Memory B cell (primary cell): ENCODE data around the gene KRTAP9-4.
"Not testable (repeated sequence)": the region's sequence is repeated elsewhere in the genome, so short reads cannot be mapped to it uniquely, and the experiment has no call there.

ENCODE experiments used
- ATAC-seq: fragments of 150-1000 bp; cut with Tn5 transposase; 2 replicates; pipeline ENCODE4 v1.10.0; 2021; ENCODE audit warnings: low read depth, mild to moderate bottlenecking, moderate library complexity
- DNase-seq, 2 donors: peaks; one replicate each; pipeline ENCODE4 v3.0.0; 2022; ENCODE audit warnings: low spot score in 2 of 2
- H3K27ac Mint-ChIP-seq: one replicate; pipeline ENCODE4 v1.8.0; 2022; ENCODE audit warnings: mild to moderate bottlenecking, moderate library complexity, mixed read lengths
- H3K27me3 Mint-ChIP-seq: one replicate; pipeline ENCODE4 v1.8.0; 2022; ENCODE audit warnings: mixed read lengths
- H3K36me3 Mint-ChIP-seq: one replicate; pipeline ENCODE4 v1.8.0; 2022; ENCODE audit warnings: mild to moderate bottlenecking, mixed read lengths
- H3K4me1 Mint-ChIP-seq: one replicate; pipeline ENCODE4 v1.8.0; 2022; ENCODE audit warnings: mixed read lengths
- H3K4me3 Mint-ChIP-seq: one replicate; pipeline ENCODE4 v1.8.0; 2022; ENCODE audit warnings: mild to moderate bottlenecking, moderate library complexity, mixed read lengths
- H3K9me3 Mint-ChIP-seq: one replicate; pipeline ENCODE4 v1.8.0; 2022; ENCODE audit warnings: mixed read lengths

Gene KRTAP9-4, protein sequence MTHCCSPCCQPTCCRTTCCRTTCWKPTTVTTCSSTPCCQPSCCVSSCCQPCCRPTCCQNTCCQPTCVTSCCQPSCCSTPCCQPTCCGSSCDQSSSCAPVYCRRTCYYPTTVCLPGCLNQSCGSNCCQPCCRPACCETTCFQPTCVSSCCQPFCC

GRCh38 chr17:41249637-41250240 is at the start of gene KRTAP9-4:
KRTAP9-4 (plus strand) TSS chr17:41249687; CDS start chr17:41249721, 34 bp downstream.
- peaks cover 11% of the 10 kb centered on the region for H3K27me3 Mint-ChIP-seq
- not testable (repeated sequence) for H3K4me3 Mint-ChIP-seq, ATAC-seq, H3K27ac Mint-ChIP-seq, H3K9me3 Mint-ChIP-seq, H3K4me1 Mint-ChIP-seq, DNase-seq, H3K36me3 Mint-ChIP-seq

- no peak overlapping the region for H3K27ac Mint-ChIP-seq
- peaks cover 1% of the 10 kb centered on the region for H3K9me3 Mint-ChIP-seq
- no peak for DNase-seq
- ATAC-seq, result no peak
- no peaks in the 10 kb centered on the region for H3K4me1 Mint-ChIP-seq
- H3K27me3 Mint-ChIP-seq, result peaks cover 22% of the 10 kb centered on the region
- no peak overlapping the region for H3K4me3 Mint-ChIP-seq
- no peaks in the 10 kb centered on the region for H3K36me3 Mint-ChIP-seq
Observed at GRCh38 chr17:41211845-41212466, 37.5 kb upstream of the KRTAP9-4 start.

- Mint-ChIP-seq H3K36me3 (no peaks in the 10 kb centered on the region), H3K9me3 (peaks cover 1% of the 10 kb centered on the region), H3K4me3 (no peak overlapping the region), H3K27ac (no peak overlapping the region), H3K4me1 (no peaks in the 10 kb centered on the region), H3K27me3 (peaks cover 24% of the 10 kb centered on the region)
- DNase-seq (no peak), ATAC-seq (no peak)
Observed at GRCh38 chr17:41212524-41213169, 36.8 kb upstream of the KRTAP9-4 start.

DNA sequence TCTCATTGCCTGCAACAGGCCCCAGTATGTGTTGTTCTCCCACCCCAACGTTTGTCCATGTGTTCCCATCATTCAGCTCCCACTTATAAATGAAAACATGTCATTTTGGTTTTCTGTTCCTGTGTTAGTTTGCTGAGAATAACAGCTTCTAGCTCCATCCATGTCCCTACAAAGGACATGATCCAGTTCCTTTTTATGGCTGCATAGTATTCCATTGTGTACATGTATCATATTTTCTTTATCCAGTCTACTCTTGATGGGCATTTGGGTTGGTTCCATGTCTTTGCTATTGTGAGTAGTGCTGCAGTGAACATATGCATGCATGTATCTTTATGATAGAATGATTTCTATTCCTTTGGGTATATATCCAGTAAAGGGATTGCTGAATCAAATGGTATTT is 33.8 kb upstream of the KRTAP9-4 start:
- peaks cover 1% of the 10 kb centered on the region for H3K36me3 Mint-ChIP-seq
- no peak overlapping the region for H3K4me3 Mint-ChIP-seq
- ATAC-seq (no peak), DNase-seq (no peak)
- H3K27me3 Mint-ChIP-seq, result peaks cover 17% of the 10 kb centered on the region
- peaks cover 5% of the 10 kb centered on the region for H3K9me3 Mint-ChIP-seq
- H3K4me1 Mint-ChIP-seq, result no peaks in the 10 kb centered on the region
- no peak overlapping the region for H3K27ac Mint-ChIP-seq

DNA sequence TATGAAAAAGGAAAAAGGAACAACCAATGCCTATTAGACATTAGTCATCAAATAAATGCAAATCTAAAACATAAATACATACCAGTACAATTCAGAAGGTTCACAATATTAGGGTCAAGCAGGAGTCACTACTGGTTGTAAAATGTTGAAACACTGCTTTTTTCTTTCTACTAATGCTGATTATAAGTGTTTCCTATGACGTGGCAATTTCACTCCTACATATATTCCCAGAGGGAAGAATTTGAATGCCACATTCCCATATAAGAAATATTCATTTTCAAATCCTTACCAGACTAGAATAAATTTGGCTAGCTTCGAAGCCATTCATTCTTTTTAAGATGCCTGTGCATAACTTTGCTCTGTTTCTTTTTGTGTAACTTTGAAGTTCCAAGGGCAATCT is 25.7 kb upstream of the KRTAP9-4 start:
- H3K27me3 Mint-ChIP-seq, result peaks cover 9% of the 10 kb centered on the region
- DNase-seq (no peak), ATAC-seq (no peak)
- no peaks in the 10 kb centered on the region for H3K4me1 Mint-ChIP-seq
- no peak overlapping the region for H3K27ac Mint-ChIP-seq
- H3K36me3 Mint-ChIP-seq, result no peaks in the 10 kb centered on the region
- no peak overlapping the region for H3K4me3 Mint-ChIP-seq
- peaks cover 5% of the 10 kb centered on the region for H3K9me3 Mint-ChIP-seq

DNA sequence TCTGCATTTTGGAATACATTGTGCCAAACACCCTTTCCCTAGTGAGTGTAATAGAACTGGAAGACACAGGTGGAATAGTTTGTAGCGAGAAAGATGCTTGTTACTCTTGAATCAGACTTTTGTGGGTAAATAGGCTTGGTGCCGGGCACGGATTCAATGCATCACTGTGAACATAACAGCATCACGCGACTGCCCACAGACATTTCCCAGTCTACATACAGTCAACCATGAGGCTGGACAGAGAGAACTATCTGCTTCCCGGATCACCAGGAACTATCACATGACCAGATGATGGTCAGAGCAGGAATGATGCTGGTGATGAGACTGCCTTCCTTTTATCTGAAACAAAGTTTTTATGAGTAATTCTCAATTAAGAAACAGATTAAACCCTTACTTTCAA is 23.4 kb upstream of the KRTAP9-4 start:
- Mint-ChIP-seq H3K27ac (no peak overlapping the region), H3K4me1 (peaks cover 3% of the 10 kb centered on the region), H3K4me3 (no peak overlapping the region), H3K27me3 (peaks cover 9% of the 10 kb centered on the region), H3K9me3 (peaks cover 2% of the 10 kb centered on the region), H3K36me3 (peaks cover 2% of the 10 kb centered on the region)
- ATAC-seq, result no peak
- DNase-seq, result no peak

- H3K27me3 Mint-ChIP-seq, H3K4me1 Mint-ChIP-seq, H3K4me3 Mint-ChIP-seq, DNase-seq, ATAC-seq, H3K36me3 Mint-ChIP-seq, H3K27ac Mint-ChIP-seq, H3K9me3 Mint-ChIP-seq: not testable (repeated sequence)
Observed at GRCh38 chr17:41226598-41227095, 22.8 kb upstream of the KRTAP9-4 start, which contains the start of gene KRTAP9-2. KRTAP9-2 (plus strand) TSS chr17:41226648; CDS start chr17:41226655, 7 bp downstream.

GRCh38 chr17:41230094-41230493 is 19.4 kb upstream of the KRTAP9-4 start:
- Mint-ChIP-seq H3K4me3 (no peak overlapping the region), H3K4me1 (peaks cover 3% of the 10 kb centered on the region), H3K36me3 (peaks cover 2% of the 10 kb centered on the region), H3K27me3 (peaks cover 20% of the 10 kb centered on the region), H3K27ac (no peak overlapping the region), H3K9me3 (peaks cover 2% of the 10 kb centered on the region)
- ATAC-seq (no peak), DNase-seq (no peak)

- DNase-seq, result no peak
- no peak overlapping the region for H3K27ac Mint-ChIP-seq
- H3K4me3 Mint-ChIP-seq, result no peak overlapping the region
- peaks cover 2% of the 10 kb centered on the region for H3K36me3 Mint-ChIP-seq
- no peak for ATAC-seq
- peaks cover 29% of the 10 kb centered on the region for H3K27me3 Mint-ChIP-seq
- H3K4me1 Mint-ChIP-seq, result peaks cover 6% of the 10 kb centered on the region
- H3K9me3 Mint-ChIP-seq, result peaks cover 2% of the 10 kb centered on the region
Observed at GRCh38 chr17:41231731-41232130, 17.8 kb upstream of the KRTAP9-4 start.

DNA sequence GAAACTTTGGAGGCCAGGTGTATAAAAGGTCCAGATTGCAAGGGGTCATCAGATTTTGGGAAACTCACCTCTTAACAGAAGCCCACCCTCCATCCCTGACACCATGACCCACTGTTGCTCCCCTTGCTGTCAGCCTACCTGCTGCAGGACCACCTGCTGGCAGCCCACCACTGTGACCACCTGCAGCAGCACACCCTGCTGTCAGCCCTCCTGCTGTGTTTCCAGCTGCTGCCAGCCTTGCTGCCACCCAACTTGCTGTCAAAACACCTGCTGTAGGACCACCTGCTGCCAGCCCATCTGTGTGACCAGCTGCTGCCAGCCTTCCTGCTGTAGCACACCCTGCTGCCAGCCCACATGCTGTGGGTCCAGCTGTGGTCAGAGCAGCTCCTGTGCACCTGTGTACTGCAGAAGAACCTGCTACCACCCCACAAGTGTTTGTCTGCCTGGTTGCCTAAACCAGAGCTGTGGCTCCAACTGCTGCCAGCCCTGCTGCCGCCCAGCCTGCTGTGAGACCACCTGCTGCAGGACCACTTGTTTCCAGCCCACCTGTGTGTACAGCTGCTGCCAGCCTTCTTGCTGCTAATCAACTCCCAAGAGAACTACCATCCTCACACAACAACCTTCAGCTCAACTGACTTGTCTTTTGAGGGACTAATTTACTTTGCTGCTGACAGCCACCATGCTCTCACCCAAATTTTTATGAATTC is 16.9 kb upstream of the KRTAP9-4 start, which contains the start of gene KRTAP9-3:
Gene KRTAP9-3, plus strand, starts transcription at position 51 of the 707 bp plus-strand sequence. Its CDS starts 53 bp downstream, at position 104.
- not testable (repeated sequence) for H3K4me3 Mint-ChIP-seq, H3K4me1 Mint-ChIP-seq, DNase-seq, H3K27ac Mint-ChIP-seq, H3K9me3 Mint-ChIP-seq, H3K36me3 Mint-ChIP-seq, ATAC-seq
- H3K27me3 Mint-ChIP-seq, result peaks cover 32% of the 10 kb centered on the region

DNA sequence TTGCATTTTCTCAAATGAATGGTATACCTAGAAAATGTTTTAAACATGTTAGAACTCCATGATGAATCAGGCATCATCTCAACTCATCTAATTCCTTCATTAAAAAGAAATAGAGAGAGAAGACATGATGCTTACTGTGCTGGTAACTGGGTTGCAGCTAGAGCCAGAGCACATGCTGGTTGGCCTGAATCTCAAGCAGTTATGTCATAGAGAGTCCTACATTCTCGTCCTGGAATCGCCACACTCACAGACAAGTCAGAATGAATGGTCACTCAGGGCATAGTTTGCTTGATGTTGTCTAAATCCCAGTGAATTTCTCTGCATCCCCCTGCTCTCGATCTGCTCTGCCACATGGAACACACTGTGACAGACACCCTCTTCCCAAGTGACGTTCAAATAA is 12.4 kb upstream of the KRTAP9-4 start:
- not testable (repeated sequence) for H3K36me3 Mint-ChIP-seq, H3K4me3 Mint-ChIP-seq, H3K27ac Mint-ChIP-seq, H3K9me3 Mint-ChIP-seq, H3K4me1 Mint-ChIP-seq, ATAC-seq, DNase-seq
- peaks cover 43% of the 10 kb centered on the region for H3K27me3 Mint-ChIP-seq

DNA sequence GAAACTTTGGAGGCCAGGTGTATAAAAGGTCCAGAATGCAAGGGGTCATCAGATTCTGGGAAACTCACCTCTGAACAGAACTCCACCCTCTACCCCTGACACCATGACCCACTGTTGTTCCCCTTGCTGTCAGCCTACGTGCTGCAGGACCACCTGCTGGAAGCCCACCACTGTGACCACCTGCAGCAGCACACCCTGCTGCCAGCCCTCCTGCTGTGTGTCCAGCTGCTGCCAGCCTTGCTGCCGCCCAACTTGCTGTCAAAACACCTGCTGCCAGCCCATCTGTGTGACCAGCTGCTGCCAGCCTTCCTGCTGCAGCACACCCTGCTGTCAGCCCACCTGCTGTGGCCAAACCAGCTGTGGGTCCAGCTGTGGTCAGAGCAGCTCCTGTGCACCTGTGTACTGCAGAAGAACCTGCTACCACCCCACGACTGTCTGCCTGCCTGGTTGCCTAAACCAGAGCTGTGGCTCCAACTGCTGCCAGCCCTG is 11.5 kb upstream of the KRTAP9-4 start, which contains the start of gene KRTAP9-8:
Gene KRTAP9-8, plus strand, starts transcription at position 51 of the 489 bp plus-strand sequence. Its CDS starts 53 bp downstream, at position 104.
- H3K27me3 Mint-ChIP-seq, result peaks cover 41% of the 10 kb centered on the region
- H3K27ac Mint-ChIP-seq, H3K4me1 Mint-ChIP-seq, ATAC-seq, H3K4me3 Mint-ChIP-seq, H3K9me3 Mint-ChIP-seq, DNase-seq, H3K36me3 Mint-ChIP-seq: not testable (repeated sequence)

- DNase-seq, H3K4me3 Mint-ChIP-seq, H3K36me3 Mint-ChIP-seq, H3K27me3 Mint-ChIP-seq, ATAC-seq, H3K4me1 Mint-ChIP-seq, H3K9me3 Mint-ChIP-seq: not testable (repeated sequence)
- peak overlapping the region; percentile 10 for H3K27ac Mint-ChIP-seq
Observed at GRCh38 chr17:41246995-41247787, 2.3 kb upstream of the KRTAP9-4 start.
